Measurements from ENCODE around the gene UBC. TPM values are rescaled to one million over a fixed set of nuclear protein-coding genes. Genes with fewer than 3 reads are reported as not detected.

Gene UBC
- total RNA-seq, 2 donors from 2014 or later = 938 to 1,145 TPM

- H3K9me3 ChIP-seq = no peaks in the 10 kb centered on the region
- H3K27me3 ChIP-seq = no peaks in the 10 kb centered on the region
- peaks cover 0 to 11% of the 10 kb centered on the region in 2 donors for H3K4me1 ChIP-seq
- TF ChIP-seq, protein P1, sequence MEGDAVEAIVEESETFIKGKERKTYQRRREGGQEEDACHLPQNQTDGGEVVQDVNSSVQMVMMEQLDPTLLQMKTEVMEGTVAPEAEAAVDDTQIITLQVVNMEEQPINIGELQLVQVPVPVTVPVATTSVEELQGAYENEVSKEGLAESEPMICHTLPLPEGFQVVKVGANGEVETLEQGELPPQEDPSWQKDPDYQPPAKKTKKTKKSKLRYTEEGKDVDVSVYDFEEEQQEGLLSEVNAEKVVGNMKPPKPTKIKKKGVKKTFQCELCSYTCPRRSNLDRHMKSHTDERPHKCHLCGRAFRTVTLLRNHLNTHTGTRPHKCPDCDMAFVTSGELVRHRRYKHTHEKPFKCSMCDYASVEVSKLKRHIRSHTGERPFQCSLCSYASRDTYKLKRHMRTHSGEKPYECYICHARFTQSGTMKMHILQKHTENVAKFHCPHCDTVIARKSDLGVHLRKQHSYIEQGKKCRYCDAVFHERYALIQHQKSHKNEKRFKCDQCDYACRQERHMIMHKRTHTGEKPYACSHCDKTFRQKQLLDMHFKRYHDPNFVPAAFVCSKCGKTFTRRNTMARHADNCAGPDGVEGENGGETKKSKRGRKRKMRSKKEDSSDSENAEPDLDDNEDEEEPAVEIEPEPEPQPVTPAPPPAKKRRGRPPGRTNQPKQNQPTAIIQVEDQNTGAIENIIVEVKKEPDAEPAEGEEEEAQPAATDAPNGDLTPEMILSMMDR (IDR thresholded peaks at IDR 0.05) = no peak
- peaks cover 41% of the 10 kb centered on the region for H3K36me3 ChIP-seq
- H3K4me3 ChIP-seq = no peak overlapping the region
- no peak for DNase-seq (ENCODE audit: low spot score)
- H3K27ac ChIP-seq = no peak overlapping the region
Observed at GRCh38 chr12:124947561-124948398, 33.3 kb upstream of the UBC start.

- H3K36me3 ChIP-seq = peaks cover 36% of the 10 kb centered on the region
- no peaks in the 10 kb centered on the region for H3K9me3 ChIP-seq
- no peaks in the 10 kb centered on the region for H3K27me3 ChIP-seq
- no peak overlapping the region for H3K4me3 ChIP-seq
- peaks cover 0 to 11% of the 10 kb centered on the region in 2 donors for H3K4me1 ChIP-seq
- TF ChIP-seq, protein P1 (IDR thresholded peaks at IDR 0.05) = no peak
- no peak for DNase-seq (ENCODE audit: low spot score)
- no peak overlapping the region for H3K27ac ChIP-seq
Observed at GRCh38 chr12:124947013-124947412, 32.6 kb upstream of the UBC start.

DNA sequence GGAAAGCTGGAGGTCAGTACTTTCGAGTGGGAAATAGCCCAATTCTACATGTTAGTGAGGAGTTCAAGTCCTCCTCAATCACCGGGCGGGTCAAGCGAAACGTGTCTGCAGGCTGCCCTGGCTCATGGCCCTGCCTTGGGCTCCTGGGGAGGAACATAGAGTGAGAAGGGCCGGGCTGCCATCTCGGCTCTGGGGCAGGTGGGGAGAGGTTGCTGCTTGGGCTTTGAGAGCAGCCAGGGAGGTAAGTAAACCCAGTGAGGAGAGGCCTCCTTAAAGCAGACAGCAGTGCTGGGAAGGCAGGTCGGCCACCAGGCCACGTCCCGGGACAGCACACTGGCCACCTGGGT is 32.0 kb upstream of the UBC start:
- no peak overlapping the region for H3K27ac ChIP-seq
- TF ChIP-seq, protein P1 (IDR thresholded peaks at IDR 0.05) = no peak
- peaks cover 0 to 11% of the 10 kb centered on the region in 2 donors for H3K4me1 ChIP-seq
- no peak for DNase-seq (ENCODE audit: low spot score)
- H3K27me3 ChIP-seq = no peaks in the 10 kb centered on the region
- H3K36me3 ChIP-seq = peaks cover 33% of the 10 kb centered on the region
- no peaks in the 10 kb centered on the region for H3K9me3 ChIP-seq
- H3K4me3 ChIP-seq = no peak overlapping the region

DNA sequence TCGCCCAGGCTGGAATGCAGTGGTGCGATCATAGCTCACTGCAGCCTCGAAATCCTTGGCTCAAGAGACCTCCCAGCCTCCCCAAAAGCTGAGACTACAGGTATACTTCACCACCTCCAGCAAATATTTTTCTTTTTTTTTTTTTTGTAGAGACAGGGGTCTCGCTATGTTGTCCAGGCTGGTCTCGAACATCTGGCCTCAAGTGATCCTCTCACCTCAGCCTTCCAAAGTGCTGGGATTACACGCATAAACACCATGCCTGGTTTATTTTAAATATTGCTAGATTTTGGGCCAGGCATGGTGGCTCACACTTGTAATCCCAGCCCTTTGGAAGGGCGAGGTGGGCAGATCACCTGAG is 26.7 kb upstream of the UBC start:
- Histone ChIP-seq H3K36me3 (no peaks in the 10 kb centered on the region), H3K4me1 (peaks cover 0 to 28% of the 10 kb centered on the region in 2 donors), H3K27me3 (no peaks in the 10 kb centered on the region), H3K4me3 (peak overlapping the region in 1 of 2 donors; percentile 55), H3K27ac (peak overlapping the region; percentile 89 to 95), H3K9me3 (no peaks in the 10 kb centered on the region)
- TF ChIP-seq, protein P1 (IDR thresholded peaks at IDR 0.05) = no peak
- no peak for DNase-seq (ENCODE audit: low spot score)

DNA sequence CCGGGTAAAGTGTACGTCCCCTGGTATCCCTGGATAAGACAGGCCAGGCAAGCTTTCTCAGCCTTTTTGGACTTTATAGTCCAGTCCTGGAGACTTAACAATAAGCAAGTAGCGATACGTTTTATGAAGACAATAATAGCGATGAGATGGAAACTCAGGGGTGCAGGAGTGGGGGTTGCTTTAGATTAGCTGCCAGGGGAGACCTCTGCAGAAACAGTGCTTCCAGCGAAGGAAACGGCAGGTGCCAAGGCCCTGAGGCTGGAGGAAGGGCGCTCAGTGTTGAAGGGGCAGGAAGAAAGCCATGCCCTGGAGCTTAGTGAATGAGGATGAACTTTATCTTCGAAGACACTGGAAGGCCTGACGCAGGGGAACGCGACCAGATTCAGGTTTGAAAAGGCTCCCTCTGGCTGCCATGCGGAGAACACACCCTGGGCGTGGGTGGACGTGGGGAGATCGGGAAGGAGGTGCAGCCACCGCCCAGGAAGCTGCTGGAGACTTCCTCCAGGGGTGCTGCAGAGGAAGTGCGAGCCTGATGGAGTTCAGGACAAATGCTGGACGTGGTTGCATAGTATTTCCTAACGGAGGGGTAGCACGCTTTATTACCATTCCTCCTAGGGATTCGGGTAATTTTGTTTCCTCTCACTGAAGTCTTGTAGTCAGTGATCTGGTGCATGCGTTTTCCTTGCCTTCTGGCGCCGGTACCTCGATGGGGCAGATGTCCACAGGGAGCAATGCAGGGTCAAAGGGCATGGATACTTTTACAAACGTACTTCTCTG is 26.1 kb upstream of the UBC start:
- H3K4me1 ChIP-seq = peaks cover 0 to 28% of the 10 kb centered on the region in 2 donors
- peak overlapping the region; percentile 48 to 55 for H3K4me3 ChIP-seq
- peak overlapping the region; percentile 89 to 95 for H3K27ac ChIP-seq
- peak; percentile 95 for DNase-seq (ENCODE audit: low spot score)
- TF ChIP-seq, protein P1 (IDR thresholded peaks at IDR 0.05) = peak; percentile 93 to 94
- no peaks in the 10 kb centered on the region for H3K27me3 ChIP-seq
- H3K9me3 ChIP-seq = no peaks in the 10 kb centered on the region
- H3K36me3 ChIP-seq = no peaks in the 10 kb centered on the region

Data from right atrium auricular region (tissue), 2 donors.